HepG2 (cell line): ENCODE data around the gene LZTFL1. TPM values are rescaled to one million over a fixed set of nuclear protein-coding genes. Genes with fewer than 3 reads are reported as not detected.

Experiments
- CEBPG ChIP-seq: IDR thresholded peaks from 2 replicates; pipeline ENCODE4 v1.6.1; 2016
- IRF2 ChIP-seq: IDR thresholded peaks from 2 replicates; pipeline ENCODE4 v1.6.1; 2018; ENCODE audit warnings: missing genetic modification reagents, missing compliant biosample characterization
- KLF6 ChIP-seq: IDR thresholded peaks from 2 replicates; pipeline ENCODE4 v1.8.0; 2016; ENCODE audit warnings: missing biosample characterization, missing genetic modification reagents
- POLR2AphosphoS2 ChIP-seq: IDR thresholded peaks from 2 replicates; pipeline ENCODE4 v1.6.1; 2011; ENCODE audit warnings: low read depth, low read length, improper control_type of control experiment
- PRPF4 ChIP-seq: fragments of 200-400 bp; formaldehyde crosslinking; IDR thresholded peaks from 2 replicates; pipeline ENCODE4 v1.6.1; 2016; ENCODE audit warnings: low read length, low read depth; ENCODE audit not compliant: poor library complexity, severe bottlenecking
- SALL1 ChIP-seq: sonication (generic); formaldehyde crosslinking; IDR thresholded peaks from 2 replicates; pipeline ENCODE4 v1.8.0; 2022; ENCODE audit warnings: mild to moderate bottlenecking, missing genetic modification reagents
- ZFP62 ChIP-seq: sonication (generic); formaldehyde crosslinking; IDR thresholded peaks from 2 replicates; pipeline ENCODE4 v1.4.0; 2020; ENCODE audit warnings: missing genetic modification reagents
- ZNF124 ChIP-seq: sonication (generic); formaldehyde crosslinking; IDR thresholded peaks from 2 replicates; pipeline ENCODE4 v1.4.0; 2020; ENCODE audit warnings: missing genetic modification reagents
- ZNF232 ChIP-seq: sonication (generic); formaldehyde crosslinking; IDR thresholded peaks from 2 replicates; pipeline ENCODE4 v1.4.0; 2020; ENCODE audit warnings: missing genetic modification reagents, borderline replicate concordance
- ZNF382 ChIP-seq: sonication (generic); formaldehyde crosslinking; IDR thresholded peaks from 2 replicates; pipeline ENCODE4 v1.5.0; 2020; ENCODE audit warnings: missing genetic modification reagents, mild to moderate bottlenecking, borderline replicate concordance
- ZNF484 ChIP-seq: sonication (generic); formaldehyde crosslinking; IDR thresholded peaks from 2 replicates; pipeline ENCODE4 v1.5.1; 2020; ENCODE audit warnings: mild to moderate bottlenecking, low read depth, missing genetic modification reagents, borderline replicate concordance
- polyA plus RNA-seq, 8 experiments: library from polyadenylated mRNA; depleted of rRNA in 3 of 8; stranded (reverse) in 7 of 8; unstranded in 1 of 8; fragments of >200 nt; fragmentation: Illumina TruSeq in 4 of 8; extraction: Trizol in 4 of 8; gene quantifications; 2 replicates each; pipeline versions ENCODE4 v1.2.1 to v1.2.3, GENCODE V29; 2011 to 2016; ENCODE audit warnings: low read depth in 4 of 8, missing spikeins in 1 of 8, mixed read lengths in 1 of 8; ENCODE audit not compliant: insufficient read depth in 1 of 8
- total RNA-seq, 5 experiments: library from RNA; depleted of rRNA; stranded (reverse); fragments of >200 nt; fragmentation: Illumina TruSeq; extraction: Trizol; gene quantifications; 2 replicates each; pipeline ENCODE4 v1.2.3, GENCODE V29; 2016; ENCODE audit warnings: low read depth in 1 of 5
- TF ChIP-seq, protein P1 (sequence below): sonication (generic); formaldehyde crosslinking; IDR thresholded peaks from 2 replicates; pipeline ENCODE4 v1.4.0; 2020; ENCODE audit warnings: missing genetic modification reagents, mild to moderate bottlenecking, borderline replicate concordance
- TF ChIP-seq, protein P2 (sequence below): sonication (generic); formaldehyde crosslinking; IDR thresholded peaks from 2 replicates; pipeline ENCODE4 v1.5.1; 2020; ENCODE audit warnings: missing genetic modification reagents, mild to moderate bottlenecking, borderline replicate concordance
- TF ChIP-seq, protein P3 (sequence below): sonication (generic); formaldehyde crosslinking; IDR thresholded peaks from 2 replicates; pipeline ENCODE4 v1.8.1; 2022; ENCODE audit warnings: mild to moderate bottlenecking, missing genetic modification reagents
- TF ChIP-seq, protein P4 (sequence below): IDR thresholded peaks from 2 replicates; pipeline ENCODE4 v1.6.1; 2016; ENCODE audit warnings: control low read depth

Gene LZTFL1
- total and polyA plus RNA-seq, 2 of the 13 experiments (the other 11 are each of a cell fraction or from before 2014, with no cell fraction given) = 16.6 to 17.2 TPM

DNA sequence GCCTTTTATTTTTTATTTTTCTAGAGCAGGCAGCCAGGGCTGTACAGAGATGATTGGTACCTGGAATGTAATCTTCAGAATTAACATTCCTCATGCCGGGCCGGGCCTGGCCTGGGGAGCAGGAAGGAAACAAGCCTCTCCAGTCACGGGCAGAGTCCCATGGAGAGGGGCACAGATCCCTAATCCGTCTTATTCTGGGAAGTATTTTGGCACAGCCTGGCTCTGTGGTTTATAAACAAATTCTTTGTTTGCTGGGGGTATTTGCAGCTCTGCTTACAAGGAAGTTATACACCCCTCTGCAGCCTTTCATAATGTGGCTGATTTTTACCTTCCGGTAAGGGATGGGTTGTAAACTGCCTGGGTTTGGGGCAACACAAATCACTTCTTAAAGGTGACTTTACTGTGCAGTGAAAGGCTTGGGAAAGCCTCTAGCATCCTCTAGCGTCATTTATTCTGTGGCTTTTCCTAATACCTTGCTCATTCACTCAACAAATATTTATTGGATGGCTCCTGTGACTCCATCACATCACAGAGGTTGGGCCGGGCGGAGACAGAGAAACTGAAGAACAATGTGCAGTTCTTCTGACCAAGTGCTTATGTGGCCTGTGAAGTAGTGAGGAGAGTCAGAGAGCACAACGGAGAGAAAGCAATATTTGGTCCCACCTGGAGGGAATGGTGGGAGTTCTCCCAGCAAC lies 48.3 kb downstream of the LZTFL1 start (continued):
- TF ChIP-seq, protein P1, sequence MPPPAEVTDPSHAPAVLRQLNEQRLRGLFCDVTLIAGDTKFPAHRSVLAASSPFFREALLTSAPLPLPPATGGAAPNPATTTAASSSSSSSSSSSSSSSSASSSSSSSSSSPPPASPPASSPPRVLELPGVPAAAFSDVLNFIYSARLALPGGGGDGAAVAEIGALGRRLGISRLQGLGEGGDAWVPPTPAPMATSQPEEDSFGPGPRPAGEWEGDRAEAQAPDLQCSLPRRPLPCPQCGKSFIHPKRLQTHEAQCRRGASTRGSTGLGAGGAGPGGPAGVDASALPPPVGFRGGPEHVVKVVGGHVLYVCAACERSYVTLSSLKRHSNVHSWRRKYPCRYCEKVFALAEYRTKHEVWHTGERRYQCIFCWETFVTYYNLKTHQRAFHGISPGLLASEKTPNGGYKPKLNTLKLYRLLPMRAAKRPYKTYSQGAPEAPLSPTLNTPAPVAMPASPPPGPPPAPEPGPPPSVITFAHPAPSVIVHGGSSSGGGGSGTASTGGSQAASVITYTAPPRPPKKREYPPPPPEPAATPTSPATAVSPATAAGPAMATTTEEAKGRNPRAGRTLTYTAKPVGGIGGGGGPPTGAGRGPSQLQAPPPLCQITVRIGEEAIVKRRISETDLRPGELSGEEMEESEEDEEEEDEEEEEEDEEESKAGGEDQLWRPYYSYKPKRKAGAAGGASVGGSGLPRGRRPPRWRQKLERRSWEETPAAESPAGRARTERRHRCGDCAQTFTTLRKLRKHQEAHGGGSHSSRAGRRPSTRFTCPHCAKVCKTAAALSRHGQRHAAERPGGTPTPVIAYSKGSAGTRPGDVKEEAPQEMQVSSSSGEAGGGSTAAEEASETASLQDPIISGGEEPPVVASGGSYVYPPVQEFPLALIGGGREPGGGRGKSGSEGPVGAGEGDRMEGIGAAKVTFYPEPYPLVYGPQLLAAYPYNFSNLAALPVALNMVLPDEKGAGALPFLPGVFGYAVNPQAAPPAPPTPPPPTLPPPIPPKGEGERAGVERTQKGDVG (CRISPR knock-in tag) = no peak
- TF ChIP-seq POLR2AphosphoS2 = no peak
- TF ChIP-seq, protein P2, sequence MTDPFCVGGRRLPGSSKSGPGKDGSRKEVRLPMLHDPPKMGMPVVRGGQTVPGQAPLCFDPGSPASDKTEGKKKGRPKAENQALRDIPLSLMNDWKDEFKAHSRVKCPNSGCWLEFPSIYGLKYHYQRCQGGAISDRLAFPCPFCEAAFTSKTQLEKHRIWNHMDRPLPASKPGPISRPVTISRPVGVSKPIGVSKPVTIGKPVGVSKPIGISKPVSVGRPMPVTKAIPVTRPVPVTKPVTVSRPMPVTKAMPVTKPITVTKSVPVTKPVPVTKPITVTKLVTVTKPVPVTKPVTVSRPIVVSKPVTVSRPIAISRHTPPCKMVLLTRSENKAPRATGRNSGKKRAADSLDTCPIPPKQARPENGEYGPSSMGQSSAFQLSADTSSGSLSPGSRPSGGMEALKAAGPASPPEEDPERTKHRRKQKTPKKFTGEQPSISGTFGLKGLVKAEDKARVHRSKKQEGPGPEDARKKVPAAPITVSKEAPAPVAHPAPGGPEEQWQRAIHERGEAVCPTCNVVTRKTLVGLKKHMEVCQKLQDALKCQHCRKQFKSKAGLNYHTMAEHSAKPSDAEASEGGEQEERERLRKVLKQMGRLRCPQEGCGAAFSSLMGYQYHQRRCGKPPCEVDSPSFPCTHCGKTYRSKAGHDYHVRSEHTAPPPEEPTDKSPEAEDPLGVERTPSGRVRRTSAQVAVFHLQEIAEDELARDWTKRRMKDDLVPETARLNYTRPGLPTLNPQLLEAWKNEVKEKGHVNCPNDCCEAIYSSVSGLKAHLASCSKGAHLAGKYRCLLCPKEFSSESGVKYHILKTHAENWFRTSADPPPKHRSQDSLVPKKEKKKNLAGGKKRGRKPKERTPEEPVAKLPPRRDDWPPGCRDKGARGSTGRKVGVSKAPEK (CRISPR knock-in tag) = no peak
- TF ChIP-seq PRPF4 = no peak
- TF ChIP-seq CEBPG (CRISPR knock-in tag) = no peak
- no peak for TF ChIP-seq ZFP62 (CRISPR knock-in tag)
- no peak for TF ChIP-seq ZNF382
- TF ChIP-seq, protein P3, sequence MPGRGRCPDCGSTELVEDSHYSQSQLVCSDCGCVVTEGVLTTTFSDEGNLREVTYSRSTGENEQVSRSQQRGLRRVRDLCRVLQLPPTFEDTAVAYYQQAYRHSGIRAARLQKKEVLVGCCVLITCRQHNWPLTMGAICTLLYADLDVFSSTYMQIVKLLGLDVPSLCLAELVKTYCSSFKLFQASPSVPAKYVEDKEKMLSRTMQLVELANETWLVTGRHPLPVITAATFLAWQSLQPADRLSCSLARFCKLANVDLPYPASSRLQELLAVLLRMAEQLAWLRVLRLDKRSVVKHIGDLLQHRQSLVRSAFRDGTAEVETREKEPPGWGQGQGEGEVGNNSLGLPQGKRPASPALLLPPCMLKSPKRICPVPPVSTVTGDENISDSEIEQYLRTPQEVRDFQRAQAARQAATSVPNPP (CRISPR knock-in tag) = no peak
- TF ChIP-seq SALL1 (CRISPR knock-in tag) = no peak
- no peak for TF ChIP-seq IRF2 (CRISPR knock-in tag)
- no peak for TF ChIP-seq KLF6 (CRISPR knock-in tag)
- TF ChIP-seq ZNF124 (CRISPR knock-in tag) = no peak
- TF ChIP-seq, protein P4, sequence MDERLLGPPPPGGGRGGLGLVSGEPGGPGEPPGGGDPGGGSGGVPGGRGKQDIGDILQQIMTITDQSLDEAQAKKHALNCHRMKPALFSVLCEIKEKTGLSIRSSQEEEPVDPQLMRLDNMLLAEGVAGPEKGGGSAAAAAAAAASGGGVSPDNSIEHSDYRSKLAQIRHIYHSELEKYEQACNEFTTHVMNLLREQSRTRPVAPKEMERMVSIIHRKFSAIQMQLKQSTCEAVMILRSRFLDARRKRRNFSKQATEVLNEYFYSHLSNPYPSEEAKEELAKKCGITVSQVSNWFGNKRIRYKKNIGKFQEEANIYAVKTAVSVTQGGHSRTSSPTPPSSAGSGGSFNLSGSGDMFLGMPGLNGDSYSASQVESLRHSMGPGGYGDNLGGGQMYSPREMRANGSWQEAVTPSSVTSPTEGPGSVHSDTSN (CRISPR knock-in tag) = no peak
- no peak for TF ChIP-seq ZNF232
- no peak for TF ChIP-seq ZNF484 (CRISPR knock-in tag)
